K562 (cell line): ENCODE data around the gene SLC3A2. TPM values are rescaled to one million over a fixed set of nuclear protein-coding genes. Genes with fewer than 3 reads are reported as not detected.

Source experiments
- ATAC-seq: fragments of 200-7000 bp; cut with Tn5 transposase; 3 replicates; pipeline ENCODE4 v1.9.1; 2020; ENCODE audit warnings: moderate library complexity
- BruUV-seq: library from RNA; stranded (reverse); fragments of 400-500 nt; replicated peaks from 2 replicates; lab custom pipeline; 2021; lab: Mats Ljungman, UMichigan
- CTCF ChIA-PET: fragments of 300-600 bp; formaldehyde crosslinking; extraction: SDS; loops from one replicate; lab custom pipeline; 2021; ENCODE audit warnings: low intra/inter-chr PET ratio; lab: Yijun Ruan, JAX
- POLR2A ChIA-PET: fragments of 300-600, 350-650 bp; sonication (Branson Sonifier 250); formaldehyde crosslinking; extraction: SDS; loops from one replicate; lab custom pipeline; 2021; ENCODE audit warnings: antibody characterized with exemption, inconsistent platforms; lab: Yijun Ruan, JAX
- DNase-seq, 4 experiments: peaks; one replicate each; pipeline versions ENCODE4 v3.0.0 to v3.0.0-alpha.2; 2011 to 2018; ENCODE audit warnings: low spot score in 3 of 4, mixed read lengths in 3 of 4; ENCODE audit errors: extremely low read depth in 1 of 4
- FAIRE-seq: peaks from 2 replicates; lab custom pipeline; 2011; peaks lifted over from hg19 to GRCh38; lab: Jason Lieb, UNC
- H2AFZ ChIP-seq: 2 replicates; pipeline ENCODE4 v1.6.0; 2011; ENCODE audit warnings: low read depth, low read length, control low read depth, inconsistent platforms
- H3K27ac ChIP-seq: fragments of 200-600 bp; 3 replicates; pipeline ENCODE4 v1.8.0; 2011; ENCODE audit warnings: low read depth, mild to moderate bottlenecking, control low read depth, inconsistent platforms, low read length, moderate library complexity, mixed read lengths; ENCODE audit errors: extremely low read depth
- H3K27me3 ChIP-seq, 2 experiments: fragments of 300-600 bp in 1 of 2; 2 replicates in 1 of 2; 3 replicates in 1 of 2; pipeline versions ENCODE4 v1.6.0 to v1.8.0; 2011; ENCODE audit warnings: inconsistent platforms in 2 of 2, low read length in 2 of 2, mild to moderate bottlenecking in 1 of 2, mixed read lengths in 1 of 2, moderate library complexity in 1 of 2; ENCODE audit not compliant: control insufficient read depth in 2 of 2, insufficient read depth in 2 of 2
- H3K36me3 ChIP-seq: fragments of 300-600 bp; 3 replicates; pipeline ENCODE4 v1.8.0; 2011; ENCODE audit warnings: mild to moderate bottlenecking, low read length, inconsistent platforms; ENCODE audit not compliant: control insufficient read depth, insufficient read depth
- H3K4me1 ChIP-seq, 2 experiments: fragments of 200-600 bp in 1 of 2; replicated peaks in 1 of 2; 2 replicates in 1 of 2; 3 replicates in 1 of 2; pipeline versions ENCODE4 v1.5.1 to v1.8.0; 2011; ENCODE audit warnings: inconsistent platforms in 2 of 2, low read length in 2 of 2, mild to moderate bottlenecking in 1 of 2, mixed read lengths in 1 of 2, moderate library complexity in 1 of 2; ENCODE audit not compliant: control insufficient read depth in 2 of 2, insufficient read depth in 2 of 2
- H3K4me2 ChIP-seq: 2 replicates; pipeline ENCODE4 v1.6.1; 2011; ENCODE audit warnings: low read length, control low read depth, inconsistent platforms, mixed read lengths; ENCODE audit not compliant: insufficient read depth
- H3K4me3 ChIP-seq: fragments of 200-600 bp; sonication (generic), shearing (Covaris generic); 2 replicates; pipeline ENCODE4 v1.5.1; 2016; ENCODE audit warnings: control low read depth, inconsistent platforms
- H3K79me2 ChIP-seq: fragments of 200-600 bp; 3 replicates; pipeline ENCODE4 v1.8.0; 2011; ENCODE audit warnings: low read length, inconsistent platforms; ENCODE audit not compliant: control insufficient read depth, insufficient read depth
- H3K9ac ChIP-seq, 2 experiments: 2 replicates each; pipeline versions ENCODE4 v1.6.0 to v1.6.1; 2011; ENCODE audit warnings: low read depth in 2 of 2, low read length in 2 of 2, control low read depth in 1 of 2, inconsistent platforms in 1 of 2, mild to moderate bottlenecking in 1 of 2, mixed read lengths in 1 of 2; ENCODE audit not compliant: insufficient read depth in 1 of 2
- H3K9me1 ChIP-seq: one replicate; pipeline ENCODE4 v1.6.0; 2011; ENCODE audit warnings: inconsistent platforms, mild to moderate bottlenecking, low read length, moderate library complexity; ENCODE audit not compliant: control insufficient read depth, insufficient read depth
- H3K9me3 ChIP-seq: replicated peaks from 2 replicates; pipeline ENCODE4 v1.5.1; 2011; ENCODE audit warnings: low read depth, low read length, inconsistent platforms; ENCODE audit not compliant: control insufficient read depth, insufficient read depth
- H4K20me1 ChIP-seq: replicated peaks from 2 replicates; pipeline ENCODE4 v1.6.1; 2011; ENCODE audit warnings: low read length, inconsistent platforms, mixed read lengths; ENCODE audit not compliant: control insufficient read depth, insufficient read depth
- ATF1 ChIP-seq, 2 experiments: fragments of 450-650 bp in 1 of 2; IDR thresholded peaks; 2 replicates each; pipeline ENCODE4 v1.6.1; 2016; ENCODE audit warnings: missing compliant biosample characterization in 1 of 2, missing genetic modification characterization in 1 of 2
- CTCF ChIP-seq, 3 experiments: IDR thresholded peaks in 2 of 3; conservative IDR thresholded peaks in 1 of 3; 2 replicates each; pipeline ENCODE4 v1.5.1; 2011 to 2012; ENCODE audit warnings: low read length in 3 of 3, mild to moderate bottlenecking in 3 of 3, control low read depth in 2 of 3, improper control_type of control experiment in 1 of 3, inconsistent platforms in 1 of 3, low read depth in 1 of 3, mixed read lengths in 1 of 3, moderate library complexity in 1 of 3; ENCODE audit not compliant: insufficient read depth in 2 of 3
- RAD21 ChIP-seq, 2 experiments: fragments of 250-450 bp in 1 of 2; fragments of 450-650 bp in 1 of 2; sonication (Bioruptor Pico) in 1 of 2; formaldehyde crosslinking in 1 of 2; IDR thresholded peaks in 1 of 2; conservative IDR thresholded peaks in 1 of 2; 2 replicates each; pipeline versions ENCODE4 v1.4.0 to v1.8.0; 2020 to 2022; ENCODE audit warnings: mild to moderate bottlenecking in 2 of 2, moderate library complexity in 1 of 2
- RCOR1 ChIP-seq, 2 experiments: IDR thresholded peaks; 2 replicates each; pipeline ENCODE4 v1.6.1; 2012; ENCODE audit warnings: low read depth in 2 of 2, low read length in 2 of 2, borderline replicate concordance in 1 of 2, improper control_type of control experiment in 1 of 2
- REST ChIP-seq, 2 experiments: fragments of 450-650 bp; formaldehyde crosslinking in 1 of 2; IDR thresholded peaks; 2 replicates each; pipeline versions ENCODE4 v1.4.0 to v1.6.1; 2014 to 2020; ENCODE audit warnings: mild to moderate bottlenecking in 2 of 2, borderline replicate concordance in 1 of 2, low read depth in 1 of 2
- ZC3H4 ChIP-seq: sonication (generic); formaldehyde crosslinking; IDR thresholded peaks from 2 replicates; pipeline ENCODE4 v1.9.0; 2021; ENCODE audit warnings: missing genetic modification reagents, borderline replicate concordance
- WGBS: fragments of 100-300 bp; shearing (Covaris generic); methylation state at CpG from one replicate; pipeline ENCODE4 v1.1.6; 2016; ENCODE audit warnings: low coverage, mixed read lengths; ENCODE audit not compliant: insufficient coverage; ENCODE audit errors: missing lambda C conversion rate; 5-methylcytosine and 5-hydroxymethylcytosine counted together
- in situ Hi-C: fragments of 300-500 bp; cut with MboI; formaldehyde crosslinking; loops from 4 replicates; pipeline ENCODE4 v1.15.0; 2018; ENCODE audit warnings: inconsistent platforms, mixed read lengths
- intact Hi-C: fragments of 100-400 bp; cut with micrococcal nuclease; formaldehyde crosslinking; loops from 2 replicates; pipeline ENCODE4 v1.14.2; 2022
- polyA plus RNA-seq, 8 experiments: library from polyadenylated mRNA; depleted of rRNA in 4 of 8; stranded (reverse) in 5 of 8; unstranded in 3 of 8; fragments of >200 nt; fragmentation: Nextera tagmentation in 2 of 8; fragmentation: Illumina TruSeq in 1 of 8; extraction: Ambion mirVana in 2 of 8; extraction: Trizol in 1 of 8; gene quantifications; 2 replicates each; pipeline versions ENCODE4 v1.2.1 to v1.2.3, GENCODE V29; 2011 to 2014; ENCODE audit warnings: inconsistent platforms in 1 of 8, missing spikeins in 1 of 8
- total RNA-seq, 7 experiments: library from RNA; depleted of rRNA in 6 of 7; stranded (reverse); fragments of >200 nt in 6 of 7; fragmentation: Illumina TruSeq in 2 of 7; extraction: Trizol in 2 of 7; gene quantifications; 2 replicates each; pipeline versions ENCODE4 v1.2.1 to v1.2.3, GENCODE V29; 2011 to 2021; ENCODE audit warnings: low replicate concordance in 1 of 7

SLC3A2 gene
- total and polyA plus RNA-seq, 9 of the 15 experiments (the other 6 are each of a cell fraction or from before 2014, with no cell fraction given) = 20.0 to 296 (median 214) TPM

GRCh38 chr11:62908468-62909072 lies 27.9 kb downstream of the SLC3A2 start (continued):
- no peak for TF ChIP-seq ZC3H4

GRCh38 chr11:62909107-62909894 lies 28.6 kb downstream of the SLC3A2 start:
- in situ Hi-C loops = loop anchor here (5.0 kb wide), 2 partner anchors 113 to 293 kb away; no protein-coding TSS in a partner anchor
- FAIRE-seq (peak; percentile 75), DNase-seq (peak; percentile 65 to 72 (median 70)), ATAC-seq (peak; percentile 75)
- H3K4me3 ChIP-seq = no peak overlapping the region
- H4K20me1 ChIP-seq = no peaks in the 10 kb centered on the region
- H3K36me3 ChIP-seq = no peaks in the 10 kb centered on the region
- POLR2A ChIA-PET = interaction anchor here (0.6 to 1.0 kb wide), 4 partner anchors 12 to 59 kb away, joined by 3 to 5 read pairs (median 3); partner anchors contain the start of gene CHRM1
- intact Hi-C loops = loop anchor here (5.0 kb wide), 1 partner anchor 68 kb away; no protein-coding TSS in a partner anchor
- no peaks in the 10 kb centered on the region for H3K9me1 ChIP-seq
- H3K79me2 ChIP-seq = no peaks in the 10 kb centered on the region
- peaks cover 6 to 18% of the 10 kb centered on the region in 2 experiments for H3K4me1 ChIP-seq
- no peaks in the 10 kb centered on the region for H3K9me3 ChIP-seq
- 22% methylated on average over 17 of the region's 24 CpGs for WGBS
- no peak overlapping the region for H2AFZ ChIP-seq
- no peak overlapping the region for H3K9ac ChIP-seq
- no TSS peak for BruUV-seq
- no peak overlapping the region for H3K4me2 ChIP-seq
- CTCF ChIA-PET = interaction anchor here (3.4 kb wide), 1 partner anchor 114 kb away, joined by 36 read pairs; no protein-coding TSS in a partner anchor
- H3K27ac ChIP-seq = no peak overlapping the region
- peaks cover 2 to 18% of the 10 kb centered on the region in 2 experiments; a peak in 2 of 5 replicates for H3K27me3 ChIP-seq
- TF ChIP-seq RAD21 (CRISPR knock-in tag; conservative IDR thresholded peaks at IDR 0.05 in 1 of 2, IDR thresholded peaks at IDR 0.05 in 1 of 2) (peak; percentile 65 to 77), ATF1 (CRISPR knock-in tag; IDR thresholded peaks at IDR 0.05) (no peak), ATF1 (tag; IDR thresholded peaks at IDR 0.05) (no peak), CTCF (IDR thresholded peaks at IDR 0.05 in 2 of 3, conservative IDR thresholded peaks at IDR 0.05 in 1 of 3; ENCODE audit: insufficient read depth in 2 of 3, low read depth in 1 of 3, low read length in 3 of 3) (peak; percentile 77 to 86 (median 84)), RCOR1 (IDR thresholded peaks at IDR 0.05; ENCODE audit: borderline replicate concordance in 1 of 2, low read depth in 2 of 2, low read length in 2 of 2) (0 out of 4 replicates have a peak, but pooled peaks of 1 of the 2 experiments have one; percentile 13), REST (IDR thresholded peaks at IDR 0.05; ENCODE audit: borderline replicate concordance) (peak; percentile 74; the same call in 1 of the 2 replicates), REST (CRISPR knock-in tag; IDR thresholded peaks at IDR 0.05; ENCODE audit: low read depth) (no peak)
